ENCODE results near the gene PABPC5.

The PABPC5 gene

DNA sequence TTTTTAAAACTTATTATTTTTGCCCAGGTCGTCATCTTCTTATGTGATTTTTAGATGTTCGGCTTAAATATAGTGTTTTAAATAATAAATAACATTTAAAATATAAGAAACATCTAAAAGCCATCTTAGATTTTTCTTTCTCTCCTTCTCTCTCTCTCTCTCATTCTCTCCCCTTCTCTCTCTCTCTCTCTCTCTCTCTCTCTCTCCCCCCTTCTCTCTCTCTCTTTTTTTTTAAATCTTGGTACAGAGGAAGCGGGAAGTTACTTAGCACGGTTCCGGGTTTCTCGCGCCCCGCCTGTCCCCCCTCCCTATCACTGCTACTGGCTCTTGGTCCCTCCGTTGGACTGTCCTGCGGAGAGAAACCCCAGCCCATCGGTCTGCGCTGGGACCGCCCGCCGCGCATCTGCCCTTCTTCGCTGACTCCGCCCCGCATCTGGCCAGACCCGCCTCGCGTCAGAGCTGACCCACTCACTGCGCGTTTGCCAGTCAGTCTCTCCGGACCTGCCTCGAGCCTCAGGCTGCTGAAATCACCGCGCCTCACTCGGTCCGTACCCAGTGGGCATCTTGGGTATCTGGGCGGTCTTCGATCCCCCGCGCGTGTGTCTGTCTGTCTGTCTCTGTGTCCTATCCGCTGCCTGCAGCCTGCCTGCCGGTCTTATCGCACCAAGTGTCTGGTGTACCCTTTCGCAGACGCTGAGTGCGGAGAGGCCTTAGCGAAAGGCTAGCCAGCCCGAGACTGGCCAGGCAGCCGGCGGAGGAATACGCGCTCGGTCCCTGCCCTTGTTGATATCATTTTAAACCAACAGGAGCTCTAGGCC lies at the start of gene PABPC5:
Gene PABPC5 (plus strand): TSS at position 489 of the 818 bp plus-strand sequence. CDS start 739 bp downstream, outside the sequence.
- DNase-seq (ENCODE audit: low read depth in 2 of 2) = no peak

GRCh38 chrX:91389026-91389425 lies 45.6 kb upstream of the PABPC5 start:
- DNase-seq (ENCODE audit: low read depth in 2 of 2) = no peak

DNA sequence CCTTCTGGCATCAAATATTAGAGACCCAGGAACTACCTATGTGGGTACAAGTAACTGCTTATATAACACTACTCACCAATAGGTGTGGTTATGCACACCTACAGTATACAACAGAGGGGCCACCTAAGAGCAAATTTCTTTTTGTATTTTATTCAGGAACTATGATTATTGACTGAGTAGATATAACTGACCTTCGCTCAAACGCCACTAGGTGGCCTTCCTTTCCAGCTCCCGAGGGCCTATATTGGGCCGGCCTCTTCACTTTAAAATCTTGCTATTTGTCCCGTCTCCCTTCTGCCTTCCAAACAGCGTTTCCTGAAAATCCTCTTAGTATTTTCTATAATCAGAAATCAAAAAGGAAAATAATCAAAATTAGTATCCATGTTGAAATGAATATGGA lies 19.9 kb upstream of the PABPC5 start:
- no peak for DNase-seq (ENCODE audit: low read depth in 2 of 2)

DNA sequence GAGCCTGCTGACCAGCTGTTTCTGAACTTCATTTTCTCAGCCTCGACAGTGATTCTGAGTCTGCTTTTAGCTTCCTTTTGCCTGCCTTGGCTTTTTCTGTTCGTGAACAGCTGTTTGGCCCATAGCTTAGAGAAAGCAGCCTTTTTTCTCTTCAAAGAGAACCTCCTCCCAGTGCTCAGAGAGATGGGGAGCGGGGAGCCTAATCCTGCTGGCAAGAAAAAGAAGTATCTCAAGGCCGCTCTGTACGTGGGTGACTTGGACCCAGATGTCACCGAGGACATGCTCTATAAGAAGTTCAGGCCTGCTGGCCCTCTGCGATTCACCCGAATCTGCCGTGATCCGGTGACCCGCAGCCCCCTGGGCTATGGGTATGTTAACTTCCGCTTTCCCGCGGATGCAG lies 756 bp downstream of the PABPC5 start:
- no peak for DNase-seq (ENCODE audit: low read depth in 2 of 2)
